BE2C (cell line): ENCODE measurements around the gene ELOVL1.

Experiments
- DNase-seq: peaks from one replicate; pipeline ENCODE4 v3.0.0-alpha.2; 2020
- H3K27me3 ChIP-seq: fragments of 250-450 bp; sonication (Bioruptor Pico); 2 replicates; pipeline ENCODE4 v1.5.1; 2020; ENCODE audit warnings: mild to moderate bottlenecking
- H3K36me3 ChIP-seq: fragments of 250-450 bp; sonication (Bioruptor Pico); 2 replicates; pipeline ENCODE4 v1.5.1; 2020; ENCODE audit warnings: mild to moderate bottlenecking
- H3K4me1 ChIP-seq: fragments of 250-450 bp; sonication (Bioruptor Pico); 2 replicates; pipeline ENCODE4 v1.5.1; 2020
- H3K4me3 ChIP-seq: 2 replicates; pipeline ENCODE4 v1.5.1; 2011; ENCODE audit warnings: low read depth, low read length
- H3K9me3 ChIP-seq: fragments of 250-450 bp; sonication (Bioruptor Pico); 2 replicates; pipeline ENCODE4 v1.5.1; 2020
- TF ChIP-seq, protein P1 (sequence below): IDR thresholded peaks from 2 replicates; pipeline ENCODE4 v1.5.1; 2012; ENCODE audit warnings: mild to moderate bottlenecking, low read depth, low read length

Gene ELOVL1

DNA sequence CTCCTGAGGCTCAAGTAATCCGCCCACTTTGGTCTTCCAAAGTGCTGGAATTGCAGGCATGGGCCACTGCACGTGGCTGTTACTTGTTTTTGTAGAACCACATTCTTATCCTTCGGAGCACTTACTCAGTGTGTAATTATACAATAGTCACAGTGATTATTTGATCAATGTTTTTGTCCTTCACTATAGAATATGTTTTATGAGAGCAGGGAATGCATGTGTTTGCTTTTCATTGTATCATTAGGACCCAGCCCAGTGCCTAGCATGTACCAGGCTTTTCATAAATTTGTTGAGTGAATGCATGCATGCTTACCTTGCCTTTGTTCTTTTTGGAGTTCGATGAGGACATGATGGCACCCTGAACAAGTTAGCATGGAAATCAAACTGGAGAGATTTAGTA is 27.7 kb upstream of the ELOVL1 start:
- no peaks in the 10 kb centered on the region for H3K27me3 ChIP-seq
- no peak for DNase-seq
- no peaks in the 10 kb centered on the region for H3K9me3 ChIP-seq
- no peaks in the 10 kb centered on the region for H3K4me1 ChIP-seq
- H3K36me3 ChIP-seq, result no peaks in the 10 kb centered on the region
- TF ChIP-seq, protein P1, sequence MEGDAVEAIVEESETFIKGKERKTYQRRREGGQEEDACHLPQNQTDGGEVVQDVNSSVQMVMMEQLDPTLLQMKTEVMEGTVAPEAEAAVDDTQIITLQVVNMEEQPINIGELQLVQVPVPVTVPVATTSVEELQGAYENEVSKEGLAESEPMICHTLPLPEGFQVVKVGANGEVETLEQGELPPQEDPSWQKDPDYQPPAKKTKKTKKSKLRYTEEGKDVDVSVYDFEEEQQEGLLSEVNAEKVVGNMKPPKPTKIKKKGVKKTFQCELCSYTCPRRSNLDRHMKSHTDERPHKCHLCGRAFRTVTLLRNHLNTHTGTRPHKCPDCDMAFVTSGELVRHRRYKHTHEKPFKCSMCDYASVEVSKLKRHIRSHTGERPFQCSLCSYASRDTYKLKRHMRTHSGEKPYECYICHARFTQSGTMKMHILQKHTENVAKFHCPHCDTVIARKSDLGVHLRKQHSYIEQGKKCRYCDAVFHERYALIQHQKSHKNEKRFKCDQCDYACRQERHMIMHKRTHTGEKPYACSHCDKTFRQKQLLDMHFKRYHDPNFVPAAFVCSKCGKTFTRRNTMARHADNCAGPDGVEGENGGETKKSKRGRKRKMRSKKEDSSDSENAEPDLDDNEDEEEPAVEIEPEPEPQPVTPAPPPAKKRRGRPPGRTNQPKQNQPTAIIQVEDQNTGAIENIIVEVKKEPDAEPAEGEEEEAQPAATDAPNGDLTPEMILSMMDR, result no peak
- no peak overlapping the region for H3K4me3 ChIP-seq

DNA sequence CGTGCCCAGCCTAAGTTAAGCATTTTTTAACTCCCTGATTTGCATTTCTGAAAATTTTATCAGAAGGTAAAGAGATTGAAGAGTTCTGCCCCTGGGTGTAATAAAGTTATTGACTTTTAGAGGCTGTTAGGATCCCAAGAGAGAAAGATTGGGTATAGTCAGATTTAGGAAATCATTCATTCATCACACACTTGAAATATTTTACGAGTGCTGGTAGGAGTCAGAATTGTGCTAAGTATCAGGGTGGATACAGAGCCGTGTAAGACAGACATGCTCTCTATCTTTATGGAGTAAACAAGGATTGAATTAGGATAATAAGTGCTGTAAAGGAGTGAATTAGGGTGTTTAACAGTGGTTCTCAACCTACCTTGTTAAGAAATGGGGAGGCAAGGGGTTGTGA is 24.9 kb upstream of the ELOVL1 start:
- no peaks in the 10 kb centered on the region for H3K36me3 ChIP-seq
- no peak for DNase-seq
- TF ChIP-seq, protein P1, result no peak
- H3K4me3 ChIP-seq, result no peak overlapping the region
- no peaks in the 10 kb centered on the region for H3K4me1 ChIP-seq
- no peaks in the 10 kb centered on the region for H3K9me3 ChIP-seq
- H3K27me3 ChIP-seq, result no peaks in the 10 kb centered on the region

DNA sequence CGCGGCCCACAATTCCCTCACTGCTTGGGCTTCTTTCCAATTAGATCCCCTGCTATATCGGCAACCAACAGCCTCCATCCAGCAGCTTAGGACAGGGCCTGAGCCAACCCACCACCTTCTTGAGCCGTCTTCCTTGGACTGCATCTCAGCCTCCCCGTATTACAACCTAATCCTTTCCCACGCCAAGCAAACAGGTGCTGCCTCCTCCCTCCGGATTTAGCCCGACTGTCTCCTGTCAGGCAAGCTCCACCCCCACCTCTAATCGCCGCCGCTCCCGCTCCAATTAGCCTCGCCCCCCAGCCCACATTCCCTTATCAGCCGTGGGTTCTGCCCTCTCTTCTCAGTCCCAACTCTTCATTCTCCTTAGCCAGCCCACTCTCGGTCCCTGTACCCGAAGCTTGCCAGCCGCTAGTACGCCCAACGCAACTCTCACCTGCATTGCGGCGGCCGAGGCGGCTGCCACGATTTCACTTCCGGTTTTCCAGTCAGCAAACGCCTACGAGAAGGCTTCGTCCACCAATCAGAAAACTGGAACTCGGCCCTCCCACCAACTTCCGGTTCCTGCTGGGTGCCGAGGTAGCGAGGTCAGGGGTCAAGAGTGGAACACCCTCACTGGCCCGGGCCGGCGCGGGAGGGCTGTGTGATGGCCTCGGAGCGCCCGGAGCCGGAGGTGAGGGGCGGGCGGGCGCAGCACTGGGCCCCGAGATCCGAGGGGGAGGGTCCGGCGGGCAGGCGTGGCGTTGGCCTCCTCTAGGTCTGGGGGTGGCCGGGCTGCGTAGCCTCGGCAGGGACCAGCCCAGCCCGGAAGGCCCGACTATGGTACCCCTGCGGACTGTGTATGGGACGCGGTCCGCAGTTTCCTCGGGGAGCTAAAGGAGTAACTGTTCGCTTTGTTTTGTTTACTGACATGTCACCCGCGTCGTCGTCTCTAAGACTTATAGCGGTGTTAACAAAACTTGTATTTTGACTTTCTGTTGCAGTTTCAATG is 21.8 kb upstream of the ELOVL1 start, which contains the start of the genes MED8 and SZT2:
TSS of gene MED8 (minus strand) at position 475 of the 988 bp plus-strand sequence. CDS start at position 439, 36 bp downstream.
TSS of gene SZT2 (plus strand) at position 574 of the 988 bp plus-strand sequence. CDS start at position 644, 70 bp downstream.
- TF ChIP-seq, protein P1, result no peak
- H3K4me1 ChIP-seq, result no peaks in the 10 kb centered on the region
- H3K27me3 ChIP-seq, result no peaks in the 10 kb centered on the region
- DNase-seq, result peak; percentile 84
- no peaks in the 10 kb centered on the region for H3K9me3 ChIP-seq
- peaks cover 4% of the 10 kb centered on the region for H3K36me3 ChIP-seq
- H3K4me3 ChIP-seq, result peak within 1 kb of the TSS; percentile 85

DNA sequence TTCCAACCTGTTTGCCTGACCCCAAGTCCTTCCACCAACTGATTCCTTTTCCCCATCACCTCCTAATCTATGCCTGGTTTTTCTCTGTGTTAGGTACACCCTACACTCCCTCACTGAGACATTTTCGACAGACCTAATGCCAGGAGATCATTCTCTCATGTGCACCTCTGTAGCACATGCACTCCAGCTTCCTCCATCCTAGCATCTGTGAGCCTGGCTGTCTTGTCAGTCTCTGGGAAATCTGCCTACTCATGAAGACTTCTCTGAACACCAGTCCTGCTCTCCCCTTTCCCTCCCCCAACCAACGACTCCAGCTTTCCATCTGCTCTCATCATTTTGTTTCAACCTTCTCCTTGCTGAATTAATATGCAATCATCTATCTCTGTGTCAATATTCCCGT is 20.8 kb upstream of the ELOVL1 start:
- H3K4me1 ChIP-seq, result no peaks in the 10 kb centered on the region
- TF ChIP-seq, protein P1, result no peak
- no peak for DNase-seq
- no peaks in the 10 kb centered on the region for H3K27me3 ChIP-seq
- H3K36me3 ChIP-seq, result peaks cover 4% of the 10 kb centered on the region
- H3K4me3 ChIP-seq, result peak overlapping the region; percentile 85
- no peaks in the 10 kb centered on the region for H3K9me3 ChIP-seq

DNA sequence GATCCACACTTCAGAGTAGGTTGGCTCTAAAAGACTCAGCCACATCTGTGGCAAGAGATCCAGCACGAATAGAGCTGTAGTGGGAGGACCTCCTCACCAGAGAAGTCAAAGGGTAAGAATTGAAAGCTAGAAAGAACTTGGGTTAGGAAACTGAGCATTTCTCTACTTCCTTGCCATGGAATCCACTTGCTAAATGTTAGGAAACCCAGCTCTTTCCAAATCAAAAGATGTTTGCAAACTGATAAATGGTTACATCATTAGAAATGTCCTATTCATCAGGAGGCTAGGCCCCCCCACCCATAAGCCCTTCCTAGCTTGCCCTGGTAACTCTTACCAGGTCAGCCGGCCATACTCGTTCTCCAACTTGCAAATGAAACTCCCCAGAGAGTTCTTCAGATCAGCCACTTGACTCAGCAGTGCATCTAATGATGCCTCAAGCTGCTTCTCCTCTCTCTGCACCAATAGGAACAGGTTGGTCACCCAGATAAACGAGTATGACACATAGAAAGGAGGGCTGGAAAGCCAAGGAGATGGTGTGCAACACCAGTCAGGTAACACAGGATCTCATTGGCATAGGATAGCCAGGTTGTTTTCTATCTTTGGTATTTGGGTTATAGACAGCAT is 20.3 kb upstream of the ELOVL1 start:
- Histone ChIP-seq H3K4me1 (no peaks in the 10 kb centered on the region), H3K4me3 (no peak overlapping the region), H3K27me3 (no peaks in the 10 kb centered on the region), H3K36me3 (peaks cover 4% of the 10 kb centered on the region), H3K9me3 (no peaks in the 10 kb centered on the region)
- TF ChIP-seq, protein P1, result no peak
- no peak for DNase-seq
